ENCODE measurements around the gene ATG3. TPM values are rescaled to one million over a fixed set of nuclear protein-coding genes. Genes with fewer than 3 reads are reported as not detected.
"Not testable (repeated sequence)": the region's sequence is repeated elsewhere in the genome, so short reads cannot be mapped to it uniquely, and the experiment has no call there.

Gene ATG3
- total RNA-seq, 1 donor from 2014 or later, result 33.4 TPM

- peak; percentile 55 for DNase-seq
Measured at GRCh38 chr3:112560721-112561483, 860 bp downstream of the ATG3 start.

GRCh38 chr3:112560307-112560706 lies 1.5 kb downstream of the ATG3 start:
- DNase-seq, result no peak

GRCh38 chr3:112557976-112558375 lies 3.8 kb downstream of the ATG3 start:
- no peak for DNase-seq

DNA sequence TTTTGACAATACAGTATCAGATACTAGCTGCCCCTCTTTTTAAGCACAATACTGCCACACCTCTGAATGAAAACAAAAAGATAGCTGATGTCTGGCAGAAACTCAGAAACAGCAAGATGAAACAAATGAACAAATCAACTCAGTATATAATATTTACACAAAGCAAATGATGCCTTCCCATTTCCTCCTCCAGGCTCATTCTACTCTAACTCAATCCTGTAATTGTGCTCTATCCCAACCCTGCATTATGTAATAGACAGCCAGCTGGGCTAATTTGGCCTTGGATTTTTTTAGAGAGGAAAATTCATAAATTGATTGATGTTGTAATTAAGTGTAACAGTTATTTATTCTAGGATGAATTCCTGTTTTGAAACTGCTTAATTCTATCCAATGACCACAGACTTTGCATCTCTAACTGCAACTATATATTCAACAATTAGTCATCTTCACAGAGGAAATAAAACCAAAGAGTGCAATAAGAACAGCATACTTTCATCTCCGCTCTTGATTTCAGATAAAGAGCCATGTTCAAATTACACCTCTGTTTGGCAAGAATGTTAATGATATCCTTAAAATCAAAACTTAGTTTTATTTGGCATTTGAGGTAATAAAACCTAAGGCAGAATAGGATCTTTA lies 6.1 kb downstream of the ATG3 start:
- no peak for DNase-seq

GRCh38 chr3:112550859-112551258 lies 10.9 kb downstream of the ATG3 start:
- no peak for DNase-seq

DNA sequence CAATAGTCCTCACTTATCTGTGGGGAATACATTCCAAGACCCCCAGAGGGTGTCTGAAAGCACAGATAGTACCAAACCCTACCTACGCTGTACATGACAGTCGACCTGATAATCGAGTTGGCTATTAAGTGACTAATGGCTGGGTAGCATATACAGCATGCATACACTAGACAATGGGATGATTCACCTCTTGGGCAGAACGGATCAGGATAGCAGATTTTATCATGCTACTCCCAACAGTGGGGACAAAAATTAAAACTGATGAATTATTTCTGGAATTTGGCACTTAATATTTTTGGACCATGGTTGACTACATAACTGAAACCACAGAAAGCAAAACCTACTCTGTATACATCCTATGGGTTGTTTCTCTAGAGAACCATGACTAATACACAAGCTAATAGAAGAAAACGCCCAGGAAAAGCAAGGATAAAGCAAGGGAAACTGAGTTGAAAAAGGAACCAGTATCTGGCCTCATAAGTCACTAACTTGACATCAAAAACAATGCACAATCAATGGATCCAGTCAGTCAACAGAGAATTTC lies 15.5 kb downstream of the ATG3 start:
- DNase-seq, result no peak

GRCh38 chr3:112539825-112540650 lies 21.7 kb downstream of the ATG3 start:
- no peak for DNase-seq

DNA sequence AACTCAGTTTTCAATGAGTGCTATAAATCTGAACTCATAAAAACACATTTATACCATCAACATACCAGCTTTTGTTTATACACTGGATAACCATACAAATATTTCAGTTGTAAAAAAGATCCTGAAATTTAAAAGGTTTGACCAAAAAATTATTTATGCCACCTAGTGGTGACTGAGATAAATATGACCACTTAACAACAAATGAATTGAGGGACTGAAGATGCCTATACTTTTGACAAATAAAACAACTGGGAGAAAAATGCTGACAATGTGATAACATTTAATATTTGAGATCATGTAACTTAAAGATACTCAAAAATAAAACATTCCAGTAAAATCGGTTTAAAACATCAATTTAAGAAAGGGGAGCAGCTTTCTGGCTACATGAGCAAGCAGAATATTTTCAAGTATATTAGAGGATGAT lies 30.4 kb downstream of the ATG3 start:
- no peak for DNase-seq

DNA sequence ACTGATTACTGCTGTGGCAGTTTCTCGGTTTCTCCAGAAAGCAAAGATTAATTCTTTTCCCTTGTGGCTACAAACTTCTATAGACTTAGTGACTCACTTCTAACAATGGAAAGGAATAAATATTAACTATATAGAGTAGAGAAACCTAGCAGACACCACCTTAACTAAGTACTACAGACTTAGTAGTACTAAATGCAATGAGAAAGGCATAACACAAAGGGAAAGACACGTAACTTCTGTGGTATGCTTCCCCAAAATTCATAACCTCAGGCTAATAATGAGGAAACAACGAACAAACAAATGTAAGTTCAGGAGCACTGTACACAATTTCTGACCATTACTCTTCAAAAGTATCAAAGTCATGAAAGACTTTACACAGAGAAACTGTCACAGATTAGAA lies 31.2 kb downstream of the ATG3 start:
- no peak for DNase-seq

GRCh38 chr3:112524127-112524526 lies 37.6 kb downstream of the ATG3 start:
- not testable (repeated sequence) for DNase-seq

DNA sequence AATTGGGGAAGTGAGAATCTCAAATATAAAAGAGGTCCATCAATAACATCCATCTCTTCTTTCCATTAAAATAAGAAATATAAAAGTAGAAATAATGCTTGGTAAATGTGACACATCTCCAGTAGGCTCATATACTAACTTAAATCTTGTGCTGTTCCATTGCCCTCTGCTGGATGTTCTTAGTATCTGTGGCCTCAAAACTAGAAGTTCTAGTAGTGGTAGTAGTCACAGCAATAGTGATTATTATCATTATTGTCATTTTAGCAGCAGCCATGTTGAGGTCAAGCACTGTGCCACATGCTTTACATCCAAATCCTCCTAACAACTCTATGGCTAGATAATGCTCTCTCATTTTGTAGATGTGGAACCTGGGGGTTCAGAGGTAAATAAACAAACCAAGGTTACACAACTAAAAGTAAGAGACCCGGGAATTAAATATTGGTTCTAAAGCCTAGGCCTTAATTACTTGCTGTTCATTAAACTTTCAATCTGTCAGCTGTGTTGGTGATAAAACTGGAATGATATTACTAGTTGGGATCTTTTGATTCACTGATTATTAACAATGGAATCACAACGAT lies 42.2 kb downstream of the ATG3 start:
- no peak for DNase-seq

- not testable (repeated sequence) for DNase-seq
Measured at GRCh38 chr3:112518970-112519369, 42.8 kb downstream of the ATG3 start.

DNA sequence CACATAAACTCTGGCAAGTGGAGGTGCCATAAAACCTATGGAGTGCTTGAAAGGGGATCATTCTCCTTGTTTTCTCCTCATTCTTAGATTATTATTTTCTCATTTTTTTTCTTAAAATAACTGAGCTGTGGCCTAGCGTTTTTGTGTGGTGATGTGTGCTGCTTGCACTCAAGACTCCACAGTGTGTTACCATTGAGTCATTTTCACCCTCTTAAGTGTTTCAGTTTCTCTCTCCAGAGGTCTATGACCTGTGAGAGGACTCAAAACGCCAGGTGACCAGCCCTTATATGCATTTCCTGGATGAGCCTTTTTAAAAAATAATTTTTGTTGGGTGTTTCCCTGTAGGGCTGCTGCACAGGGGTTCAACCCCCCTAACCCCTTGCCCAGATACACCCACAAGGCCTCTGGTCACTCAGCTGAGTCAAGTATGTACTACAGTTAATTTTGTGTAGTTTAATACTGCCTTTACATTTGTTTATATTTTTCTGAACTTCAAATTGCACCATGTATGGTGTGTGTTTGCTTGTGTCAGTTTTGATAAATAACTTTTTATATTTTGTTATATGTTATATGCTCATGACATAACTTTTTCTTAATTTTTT lies 47.1 kb downstream of the ATG3 start:
- DNase-seq, result no peak

- DNase-seq, result no peak
Measured at GRCh38 chr3:112512320-112512719, 49.4 kb downstream of the ATG3 start.

DNA sequence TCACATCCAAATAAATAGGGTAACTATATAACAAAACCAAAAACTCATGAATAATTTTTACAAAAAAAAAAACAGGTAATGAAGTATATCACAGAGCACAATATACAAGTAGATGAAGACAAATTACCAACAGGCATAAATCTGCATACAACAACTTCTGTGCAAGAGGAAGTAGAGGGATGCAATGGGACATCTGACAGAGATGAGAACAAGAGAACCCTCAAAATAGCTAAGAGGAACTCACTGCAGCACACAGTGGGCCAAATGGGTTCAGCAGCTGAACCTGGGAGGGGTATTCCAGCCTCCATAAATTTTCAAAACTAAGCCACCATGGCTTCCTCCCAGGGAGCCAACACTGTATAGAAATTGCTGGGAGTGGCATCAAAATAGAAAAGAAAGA lies 52.9 kb downstream of the ATG3 start:
- no peak for DNase-seq

DNA sequence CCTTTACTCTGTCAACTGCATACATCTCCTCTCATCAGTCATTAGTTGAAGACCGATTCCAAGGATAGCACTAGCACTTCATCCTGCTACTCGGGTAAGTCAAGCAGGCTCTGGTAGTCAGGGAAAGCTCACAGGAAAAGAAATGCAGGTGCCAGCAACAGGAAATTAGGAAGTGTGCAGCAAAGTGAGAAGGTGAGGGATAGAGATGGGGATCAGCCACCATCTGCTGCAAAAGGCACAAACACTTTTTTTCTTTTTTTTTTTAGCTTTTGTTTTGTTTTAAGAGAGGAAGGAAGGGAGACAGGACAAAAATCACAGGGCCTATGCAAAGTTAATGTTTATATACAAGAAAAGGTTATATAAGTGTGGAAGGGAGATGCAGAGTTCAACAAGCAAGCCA lies 53.5 kb downstream of the ATG3 start:
- DNase-seq, result no peak

- DNase-seq, result no peak
Measured at GRCh38 chr3:112505907-112506306, 55.9 kb downstream of the ATG3 start.

GRCh38 chr3:112504123-112504522 lies 57.6 kb downstream of the ATG3 start:
- no peak for DNase-seq

DNA sequence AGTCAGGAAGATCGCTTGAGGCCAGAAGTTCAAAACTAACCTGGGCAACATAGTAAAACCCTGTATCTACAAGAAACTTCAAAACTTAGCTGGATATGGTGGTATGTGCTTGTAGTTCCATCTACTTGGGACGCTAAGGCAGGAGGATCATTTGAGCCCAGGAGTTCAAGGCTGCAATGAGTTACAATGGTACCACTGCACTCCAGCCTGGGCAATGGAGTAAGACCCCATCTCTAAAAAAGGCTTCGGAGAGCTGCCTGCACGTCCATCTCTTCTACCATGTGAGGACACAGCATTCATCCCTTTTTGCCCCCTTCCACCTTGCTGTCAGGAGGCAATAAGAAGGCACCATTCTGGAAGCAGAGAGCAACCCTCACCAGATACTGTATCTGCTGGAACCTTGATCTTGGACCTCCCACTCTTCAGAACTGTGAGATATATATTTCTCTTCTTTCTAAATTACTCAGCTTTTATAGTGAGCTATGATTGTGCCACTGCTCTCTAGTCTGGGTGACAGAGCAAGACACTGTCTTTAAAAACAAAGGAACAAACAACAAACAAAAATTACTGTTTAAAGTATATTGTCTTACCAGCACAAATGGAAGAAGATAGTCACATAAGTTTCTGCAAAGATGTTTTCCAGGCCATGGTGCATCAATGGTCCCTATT lies 58.3 kb downstream of the ATG3 start:
- no peak for DNase-seq

DNA sequence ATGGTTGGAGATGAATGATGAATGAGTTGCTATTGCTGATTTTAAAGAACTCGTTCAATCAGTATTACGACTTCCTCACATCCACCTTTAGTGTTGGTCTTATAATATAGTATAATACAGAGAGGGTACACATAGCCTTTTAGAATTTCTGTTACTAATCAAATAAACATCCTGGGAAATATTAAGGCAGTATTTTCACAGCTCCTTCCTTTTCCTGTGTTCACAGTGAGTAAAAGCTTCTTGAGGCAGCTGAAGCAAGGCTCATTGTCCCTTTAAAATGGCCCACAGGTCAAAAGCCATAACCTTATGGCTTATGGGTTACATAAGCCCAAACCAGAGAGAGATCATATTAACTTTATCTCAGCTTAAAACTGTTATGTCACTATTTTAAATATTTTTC lies 61.1 kb downstream of the ATG3 start:
- no peak for DNase-seq

GRCh38 chr3:112498914-112499711 lies 62.6 kb downstream of the ATG3 start, which contains the start of gene BTLA:
BTLA (minus strand) TSS chr3:112499472; CDS start chr3:112499358, 114 bp downstream.
- DNase-seq, result no peak

Data from occipital lobe (tissue), 2 donors.